GM12891 (cell line): ENCODE measurements around the gene ATRNL1.

Experiments used
- PAX5 ChIP-seq: IDR thresholded peaks from 2 replicates; pipeline ENCODE4 v1.6.1; 2011; ENCODE audit warnings: low read length, moderate library complexity, mild to moderate bottlenecking; ENCODE audit not compliant: insufficient read depth, severe bottlenecking
- POLR2A ChIP-seq: IDR thresholded peaks from 2 replicates; pipeline ENCODE4 v1.6.1; 2011; ENCODE audit warnings: low read depth, low read length, control low read depth
- POLR2AphosphoS5 ChIP-seq: IDR thresholded peaks from 2 replicates; pipeline ENCODE4 v1.6.1; 2011; ENCODE audit warnings: low read depth, low read length, control low read depth
- POU2F2 ChIP-seq: IDR thresholded peaks from 2 replicates; pipeline ENCODE4 v1.6.1; 2011; ENCODE audit warnings: low read depth, mild to moderate bottlenecking, control low read depth, low read length, moderate library complexity
- SPI1 ChIP-seq: IDR thresholded peaks from 2 replicates; pipeline ENCODE4 v1.6.1; 2011; ENCODE audit warnings: low read depth, low read length, control low read depth
- TAF1 ChIP-seq: IDR thresholded peaks from 2 replicates; pipeline ENCODE4 v1.6.1; 2011; ENCODE audit warnings: low read depth, low read length, control low read depth

DNA sequence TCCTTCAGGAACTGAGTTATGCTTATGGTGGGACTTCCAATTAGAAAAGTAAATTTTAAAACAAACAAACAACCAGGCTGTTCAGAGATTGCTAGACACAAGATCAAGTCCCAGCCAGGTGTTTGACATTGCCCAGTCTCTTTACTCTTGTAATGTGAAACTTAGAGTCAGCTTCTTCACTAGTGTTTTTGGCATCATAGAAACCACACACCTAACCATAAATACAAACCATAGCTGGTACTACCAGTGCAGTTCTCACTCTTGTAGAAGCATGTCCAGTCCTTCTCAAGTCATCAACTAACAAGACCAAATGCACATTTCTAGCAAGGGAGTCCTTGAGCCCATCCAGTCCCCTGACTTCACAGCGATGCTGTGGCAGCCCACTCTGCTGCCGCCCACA lies 839.9 kb downstream of the ATRNL1 start:
- TF ChIP-seq POLR2AphosphoS5 (no peak), POU2F2 (no peak), POLR2A (no peak), SPI1 (no peak), TAF1 (no peak), PAX5 (no peak)
